ENCODE data around the gene SCUBE1. TPM values are rescaled to one million over a fixed set of nuclear protein-coding genes. Genes with fewer than 3 reads are reported as not detected.
A peak's percentile ranks its signal among the peaks of the same experiment; 100 is the strongest.

Gene SCUBE1
- total and polyA plus RNA-seq, 2 experiments from 2014 or later, result 0.81 to 3.2 TPM

- TF ChIP-seq EZH2phosphoT487 (IDR thresholded peaks at IDR 0.05; ENCODE audit: unreplicated experiment) (no peak), REST (IDR thresholded peaks at IDR 0.05; ENCODE audit: unreplicated experiment) (no peak), NANOG (IDR thresholded peaks at IDR 0.05; ENCODE audit: borderline replicate concordance) (no peak), JUNB (IDR thresholded peaks at IDR 0.05; ENCODE audit: unreplicated experiment) (no peak), ETS1 (IDR thresholded peaks at IDR 0.05) (no peak), POLR2AphosphoS5 (IDR thresholded peaks at IDR 0.05; ENCODE audit: low read depth) (no peak), ZNF114 (CRISPR knock-in tag; IDR thresholded peaks at IDR 0.05) (no peak), STAT1 (IDR thresholded peaks at IDR 0.05; ENCODE audit: unreplicated experiment) (no peak), CREB1 (CRISPR knock-in tag; IDR thresholded peaks at IDR 0.05; ENCODE audit: low read depth) (no peak), EZH2 (IDR thresholded peaks at IDR 0.05; ENCODE audit: low read depth, unreplicated experiment) (no peak), CTCF (conservative IDR thresholded peaks at IDR 0.05; ENCODE audit: low read depth in 2 of 2) (no peak), ZNF331 (CRISPR knock-in tag; IDR thresholded peaks at IDR 0.05; ENCODE audit: low read depth) (no peak), ZNF462 (CRISPR knock-in tag; IDR thresholded peaks at IDR 0.05) (no peak)
- no peak overlapping the region for H3K4me2 ChIP-seq
- Mint-ChIP-seq H3K9me3 (no peaks in the 10 kb centered on the region), H3K27me3 (ENCODE audit: insufficient read depth, low read depth, poor library complexity) (peaks cover 8% of the 10 kb centered on the region), H3K27ac (no peak overlapping the region), H3K4me1 (peaks cover 3% of the 10 kb centered on the region; the same call in 1 of the 3 replicates), H3K36me3 (ENCODE audit: low read depth) (no peaks in the 10 kb centered on the region), H3K4me3 (no peak overlapping the region)
- H3F3A ChIP-seq (replicated peaks; ENCODE audit: low read depth), result no peaks in the 10 kb centered on the region
- peak; percentile 20 for ATAC-seq
- no peaks in the 10 kb centered on the region for H3K4me1 ChIP-seq (ENCODE audit: insufficient read depth)
- no peak overlapping the region for H3K27ac ChIP-seq (ENCODE audit: low read depth)
- no peaks in the 10 kb centered on the region for H3K36me3 ChIP-seq (ENCODE audit: insufficient read depth)
- H3K27me3 ChIP-seq (ENCODE audit: insufficient read depth), result no peaks in the 10 kb centered on the region
- DNase-seq (ENCODE audit: low spot score), result no peak
- no peak overlapping the region for H3K4me3 ChIP-seq
- no peak overlapping the region for H2AFZ ChIP-seq
- H3K79me2 ChIP-seq (replicated peaks; ENCODE audit: insufficient read depth), result no peaks in the 10 kb centered on the region
- H3K9me2 ChIP-seq (ENCODE audit: insufficient read depth), result no peaks in the 10 kb centered on the region
- no peaks in the 10 kb centered on the region for H4K20me1 ChIP-seq (replicated peaks; ENCODE audit: insufficient read depth)
Measured at GRCh38 chr22:43240614-43241013, 102.6 kb downstream of the SCUBE1 start.
